Pancreas (tissue), 10 donors: ENCODE data around the gene SLC6A16. TPM values are rescaled to one million over a fixed set of nuclear protein-coding genes. Genes with fewer than 3 reads are reported as not detected.
"Not testable (repeated sequence)": the region's sequence is repeated elsewhere in the genome, so short reads cannot be mapped to it uniquely, and the experiment has no call there.

ENCODE experiments used
- ATAC-seq, 4 donors: fragments of 200-7000 bp; cut with Tn5 transposase; one replicate each; pipeline versions ENCODE4 v1.8.0 to v1.9.1; 2020; ENCODE audit warnings: mild to moderate bottlenecking in 4 of 4, moderate library complexity in 4 of 4
- DNase-seq, 6 donors: peaks; one replicate each; pipeline ENCODE4 v3.0.0-alpha.2; 2020
- FAIRE-seq: peaks from 2 replicates; lab custom pipeline; 2012; peaks lifted over from hg19 to GRCh38; lab: Jason Lieb, UNC
- H3K27ac ChIP-seq, 4 donors: fragments of 200-600 bp; sonication (generic); 1 replicate in 3 of 4; 2 replicates in 1 of 4; pipeline versions ENCODE4 v1.5.0 to v1.8.0; 2020
- H3K27me3 ChIP-seq, 4 donors: fragments of 200-600 bp; one replicate each; pipeline ENCODE4 v1.8.0; 2021
- H3K36me3 ChIP-seq, 3 donors: fragments of 200-600 bp; sonication (generic) in 1 of 3; one replicate each; pipeline versions ENCODE4 v1.5.0 to v1.8.0; 2020 to 2021
- H3K4me1 ChIP-seq, 3 donors: fragments of 200-600 bp; one replicate each; pipeline ENCODE4 v1.8.0; 2021
- H3K4me3 ChIP-seq, 4 donors: fragments of 200-600 bp; sonication (generic) in 2 of 4; one replicate each; pipeline versions ENCODE4 v1.5.0 to v1.8.0; 2020 to 2021
- H3K9me3 ChIP-seq, 4 donors: fragments of 200-600 bp; one replicate each; pipeline ENCODE4 v1.8.0; 2021
- CTCF ChIP-seq, 4 donors: fragments of 200-600 bp; sonication (generic) in 3 of 4; IDR thresholded peaks; one replicate each; pipeline versions ENCODE4 v1.5.0 to v1.8.0; 2021; ENCODE audit warnings: antibody characterized with exemption in 4 of 4
- WGBS, 2 donors: extraction: QIAGEN DNeasy Blood & Tissue Kit; methylation state at CpG; one replicate each; pipeline ENCODE4 v1.1.7; 2013; 5-methylcytosine and 5-hydroxymethylcytosine counted together
- intact Hi-C, 3 donors: fragments of 100-400 bp; cut with DNase I; formaldehyde crosslinking; loops; one replicate each; pipeline versions ENCODE4 v1.11.1 to v1.14.2; 2022
- polyA plus RNA-seq, 2 donors: library from polyadenylated mRNA; stranded (reverse); fragments of 200-250 nt; gene quantifications; one replicate each; pipeline ENCODE4 v1.2.3, GENCODE V29; 2013
- total RNA-seq, 6 donors: library from RNA; stranded (reverse); fragmentation: NEBNext Ultra II Directional in 4 of 6; extraction: Animal tissue kit (Norgen Biotek cat#: 25700) in 4 of 6; gene quantifications; one replicate each; pipeline versions ENCODE4 v1.2.1 to v1.2.4, GENCODE V29; 2021 to 2023
- donor health status: healthy with polysubstance abuse.
- donor health status: DM: no; HTN: no; CAD: no; lungs with moderate emphysema.
- donor health status: DM: no; HTN: no; CAD: no.
- donor health status: control.
- donor health status: control.
- donor health status: Bipolar disorder and iron deficiency.
- donor health status: DM: yes; HTN: yes; CAD: no.
- donor health status: DM: no; HTN: no; CAD: no.
- donor health status: DM: no; HTN: no; CAD: no.
- donor health status: DM: yes; HTN: yes; CAD: no.

Gene SLC6A16
- total and polyA plus RNA-seq, 8 donors, result 1.5 to 5.9 (median 3.2) TPM

DNA sequence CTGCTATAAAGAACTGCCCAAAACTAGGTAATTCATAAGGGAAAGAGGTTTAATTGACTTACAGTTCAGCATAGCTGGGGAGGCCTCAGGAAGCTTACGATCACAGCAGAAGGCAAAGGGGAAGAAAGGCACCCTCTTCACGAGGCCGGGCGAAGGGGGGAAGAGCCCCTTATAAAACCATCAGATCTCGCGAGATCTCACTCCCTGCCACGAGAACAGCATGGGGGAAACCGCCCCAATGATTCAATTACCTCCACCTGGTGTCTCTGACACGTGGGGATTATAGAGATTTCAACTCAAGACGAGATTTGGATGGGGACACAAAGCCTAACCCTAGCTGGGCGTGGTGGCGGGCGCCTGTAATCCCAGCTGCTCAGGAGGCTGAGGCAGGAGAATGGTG, 42.8 kb downstream of the SLC6A16 start:
- Histone ChIP-seq H3K4me3 (no peak overlapping the region), H3K27me3 (no peaks in the 10 kb centered on the region), H3K4me1 (no peaks in the 10 kb centered on the region), H3K36me3 (no peaks in the 10 kb centered on the region), H3K27ac (no peak overlapping the region), H3K9me3 (no peaks in the 10 kb centered on the region)
- ATAC-seq (no peak), FAIRE-seq (no peak), DNase-seq (no peak)
- no peak for TF ChIP-seq CTCF (IDR thresholded peaks at IDR 0.05)
- intact Hi-C loops, result no loop called here
- WGBS, 2 donors, result 69 to 75% methylated on average over 13 of the region's 13 CpGs

DNA sequence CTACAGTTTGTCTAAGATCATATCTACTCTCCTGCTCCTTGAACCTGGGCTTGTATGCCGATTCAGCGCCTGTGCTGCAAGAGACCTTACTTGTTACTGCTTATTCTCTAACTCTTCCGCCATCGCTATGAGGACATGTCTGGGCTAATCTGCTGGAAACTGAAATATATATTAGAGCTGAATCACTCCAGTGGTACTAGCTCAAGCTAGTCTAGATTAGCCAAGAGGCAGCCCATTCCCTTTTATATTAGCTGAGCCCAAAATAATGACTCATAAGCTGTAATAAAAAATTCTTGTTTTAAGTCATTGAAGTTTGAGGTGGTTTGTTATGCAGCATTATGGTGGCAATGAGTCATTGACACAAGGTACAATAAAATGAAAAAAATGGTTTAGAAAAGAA, 52.8 kb downstream of the SLC6A16 start:
- no peaks in the 10 kb centered on the region for H3K36me3 ChIP-seq
- TF ChIP-seq CTCF (IDR thresholded peaks at IDR 0.05), result no peak
- H3K4me3 ChIP-seq, result no peak overlapping the region
- peaks cover 0 to 2% (median 0%) of the 10 kb centered on the region in 4 donors for H3K9me3 ChIP-seq
- intact Hi-C loops, result no loop called here
- H3K27ac ChIP-seq, result no peak overlapping the region
- ATAC-seq, result peak in 1 of 4 donors; percentile 14
- H3K27me3 ChIP-seq, result no peaks in the 10 kb centered on the region
- no peaks in the 10 kb centered on the region for H3K4me1 ChIP-seq
- no peak for FAIRE-seq
- 92 to 98% methylated on average over 4 of the region's 4 CpGs for WGBS, 2 donors
- DNase-seq, result no peak

GRCh38 chr19:49271080-49271753, 53.8 kb downstream of the SLC6A16 start:
- DNase-seq (no peak), ATAC-seq (no peak), FAIRE-seq (no peak)
- no peak for TF ChIP-seq CTCF (IDR thresholded peaks at IDR 0.05)
- no peaks in the 10 kb centered on the region for H3K36me3 ChIP-seq
- no peak overlapping the region for H3K27ac ChIP-seq
- no peaks in the 10 kb centered on the region for H3K4me1 ChIP-seq
- no peaks in the 10 kb centered on the region for H3K27me3 ChIP-seq
- WGBS, 2 donors, result 48 to 67% methylated on average over 4 of the region's 4 CpGs
- no peak overlapping the region for H3K4me3 ChIP-seq
- intact Hi-C loops, result no loop called here
- peaks cover 0 to 2% (median 0%) of the 10 kb centered on the region in 4 donors for H3K9me3 ChIP-seq

DNA sequence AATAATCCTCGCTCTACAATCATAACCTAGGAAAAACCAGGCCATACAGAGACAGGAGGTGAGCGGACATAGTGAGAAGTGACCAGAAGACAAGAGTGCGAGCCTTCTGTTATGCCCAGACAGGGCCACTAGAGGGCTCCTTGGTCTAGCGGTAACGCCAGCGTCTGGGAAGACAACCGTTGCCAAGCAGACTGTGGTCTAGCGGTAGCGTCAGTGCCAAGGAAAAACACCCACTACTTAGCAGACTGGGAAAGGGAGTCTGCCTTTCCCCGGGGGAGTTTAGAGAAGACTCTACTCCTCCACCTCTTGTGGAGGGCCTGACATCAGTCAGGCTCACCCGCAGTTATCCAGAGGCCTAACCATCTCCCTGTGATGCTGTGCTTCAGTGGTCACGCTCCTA, 58.6 kb downstream of the SLC6A16 start:
- H3K4me1 ChIP-seq, H3K27ac ChIP-seq, H3K9me3 ChIP-seq, H3K36me3 ChIP-seq, ATAC-seq, H3K27me3 ChIP-seq, H3K4me3 ChIP-seq, FAIRE-seq, intact Hi-C loops: not testable (repeated sequence)
- DNase-seq, result peak in 5 of 6 donors; percentile 22 to 64 (median 50)
- 26 to 30% methylated on average over 12 of the region's 12 CpGs for WGBS, 2 donors
- peak; percentile 27 to 39 (median 32) for TF ChIP-seq CTCF (IDR thresholded peaks at IDR 0.05)

DNA sequence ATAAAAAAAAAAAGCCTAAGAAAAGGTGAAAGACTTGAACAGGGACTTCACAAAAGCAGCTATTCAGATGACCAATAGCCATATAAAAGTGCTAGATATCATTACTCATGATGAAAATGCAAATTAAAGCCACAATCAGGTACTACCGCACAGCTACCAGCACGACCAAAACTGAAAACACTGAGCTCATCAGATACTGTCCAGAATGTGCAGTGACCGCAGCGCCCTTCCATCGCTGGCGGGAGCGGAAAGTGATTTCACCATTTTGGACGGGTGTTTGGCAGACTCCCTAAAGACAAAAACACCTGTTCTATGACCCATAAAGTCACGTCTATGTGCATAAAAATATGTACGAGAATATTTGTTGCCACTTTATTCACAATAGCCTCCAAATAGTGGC, 60.7 kb downstream of the SLC6A16 start:
- TF ChIP-seq CTCF (IDR thresholded peaks at IDR 0.05), result no peak
- FAIRE-seq (no peak), DNase-seq (no peak), ATAC-seq (no peak)
- no peaks in the 10 kb centered on the region for H3K36me3 ChIP-seq
- no peaks in the 10 kb centered on the region for H3K27me3 ChIP-seq
- H3K4me3 ChIP-seq, result no peak overlapping the region
- H3K9me3 ChIP-seq, result no peaks in the 10 kb centered on the region
- intact Hi-C loops, result no loop called here
- WGBS, 2 donors, result 62 to 69% methylated on average over 10 of the region's 10 CpGs
- no peaks in the 10 kb centered on the region for H3K4me1 ChIP-seq
- no peak overlapping the region for H3K27ac ChIP-seq
